T-helper 1 cell treated with Interleukin-12 subunit alpha and Interleukin-12 subunit beta and Interleukin-4 antibody, amounts not matched to agents 30 μg/mL and 1 μg/mL, for 36 hours (primary cell): ENCODE data around the gene BACH2.
"Not testable (repeated sequence)": the region's sequence is repeated elsewhere in the genome, so short reads cannot be mapped to it uniquely, and the experiment has no call there.

Experiments used
- H3K27ac Mint-ChIP-seq: one replicate; pipeline ENCODE4 v1.8.0; 2021; ENCODE audit warnings: mild to moderate bottlenecking, mixed read lengths
- H3K27me3 Mint-ChIP-seq: one replicate; pipeline ENCODE4 v1.8.0; 2021; ENCODE audit warnings: low read depth, mixed read lengths
- H3K36me3 Mint-ChIP-seq: one replicate; pipeline ENCODE4 v1.8.0; 2021; ENCODE audit warnings: low read depth, mixed read lengths
- H3K4me1 Mint-ChIP-seq: one replicate; pipeline ENCODE4 v1.8.0; 2021; ENCODE audit warnings: low read depth, mixed read lengths
- H3K4me3 Mint-ChIP-seq: one replicate; pipeline ENCODE4 v1.8.0; 2021; ENCODE audit warnings: mild to moderate bottlenecking, moderate library complexity, mixed read lengths
- H3K9me3 Mint-ChIP-seq: one replicate; pipeline ENCODE4 v1.8.0; 2021; ENCODE audit warnings: mixed read lengths

BACH2 gene

DNA sequence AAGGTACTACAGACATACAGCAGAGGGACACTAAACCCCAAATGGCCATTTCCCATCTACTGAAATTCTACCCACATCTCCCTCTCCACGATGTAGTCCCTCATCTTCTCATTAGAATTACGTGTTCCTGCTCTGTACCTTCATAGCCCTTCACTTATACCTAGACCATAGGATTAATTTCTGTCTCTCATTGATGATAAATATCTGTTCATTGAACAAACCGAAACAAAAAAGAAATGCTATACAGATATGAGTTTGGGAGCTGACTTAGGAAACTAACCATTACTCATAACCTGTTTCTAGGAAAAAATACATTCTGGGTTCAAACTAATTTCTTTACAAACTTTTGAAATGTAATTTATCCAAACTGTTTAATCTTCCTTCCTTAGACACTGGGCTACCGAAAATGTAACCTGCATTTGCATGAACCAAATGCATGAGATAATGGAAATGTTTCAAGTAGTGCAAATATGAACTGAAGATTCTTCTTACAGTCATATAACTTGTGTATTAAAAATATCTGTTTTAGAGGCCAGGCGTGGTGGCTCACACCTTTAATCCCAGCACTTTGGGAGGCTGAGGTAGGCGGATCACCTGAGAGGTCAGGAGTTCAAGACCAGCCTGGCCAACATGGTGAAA is 317.0 kb downstream of the BACH2 start:
- Mint-ChIP-seq H3K4me3 (no peak overlapping the region), H3K27me3 (no peaks in the 10 kb centered on the region), H3K9me3 (no peaks in the 10 kb centered on the region), H3K4me1 (peaks cover 2% of the 10 kb centered on the region), H3K27ac (no peak overlapping the region), H3K36me3 (peaks cover 2% of the 10 kb centered on the region)

DNA sequence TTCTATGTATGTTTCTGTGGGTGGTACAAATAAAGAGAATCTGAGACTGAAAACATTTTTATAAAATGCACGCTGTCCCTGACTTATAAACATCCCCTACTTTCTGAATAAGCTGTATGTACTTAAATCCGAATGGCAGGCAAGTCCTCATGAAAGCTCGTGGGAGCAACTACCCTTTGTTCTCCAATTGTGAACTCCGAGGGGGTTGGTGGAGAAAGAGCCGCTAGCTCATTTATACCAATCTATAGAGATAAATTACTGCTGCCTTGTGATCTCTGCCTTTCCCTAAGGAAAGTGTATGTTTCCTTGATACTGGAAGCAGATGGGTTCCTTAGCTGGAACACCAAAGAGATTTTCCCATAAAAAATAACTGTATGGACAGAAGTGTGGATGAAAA is 317.9 kb downstream of the BACH2 start:
- Mint-ChIP-seq H3K4me1 (peaks cover 2% of the 10 kb centered on the region), H3K4me3 (no peak overlapping the region), H3K27ac (no peak overlapping the region), H3K27me3 (no peaks in the 10 kb centered on the region), H3K36me3 (peaks cover 2% of the 10 kb centered on the region), H3K9me3 (no peaks in the 10 kb centered on the region)

DNA sequence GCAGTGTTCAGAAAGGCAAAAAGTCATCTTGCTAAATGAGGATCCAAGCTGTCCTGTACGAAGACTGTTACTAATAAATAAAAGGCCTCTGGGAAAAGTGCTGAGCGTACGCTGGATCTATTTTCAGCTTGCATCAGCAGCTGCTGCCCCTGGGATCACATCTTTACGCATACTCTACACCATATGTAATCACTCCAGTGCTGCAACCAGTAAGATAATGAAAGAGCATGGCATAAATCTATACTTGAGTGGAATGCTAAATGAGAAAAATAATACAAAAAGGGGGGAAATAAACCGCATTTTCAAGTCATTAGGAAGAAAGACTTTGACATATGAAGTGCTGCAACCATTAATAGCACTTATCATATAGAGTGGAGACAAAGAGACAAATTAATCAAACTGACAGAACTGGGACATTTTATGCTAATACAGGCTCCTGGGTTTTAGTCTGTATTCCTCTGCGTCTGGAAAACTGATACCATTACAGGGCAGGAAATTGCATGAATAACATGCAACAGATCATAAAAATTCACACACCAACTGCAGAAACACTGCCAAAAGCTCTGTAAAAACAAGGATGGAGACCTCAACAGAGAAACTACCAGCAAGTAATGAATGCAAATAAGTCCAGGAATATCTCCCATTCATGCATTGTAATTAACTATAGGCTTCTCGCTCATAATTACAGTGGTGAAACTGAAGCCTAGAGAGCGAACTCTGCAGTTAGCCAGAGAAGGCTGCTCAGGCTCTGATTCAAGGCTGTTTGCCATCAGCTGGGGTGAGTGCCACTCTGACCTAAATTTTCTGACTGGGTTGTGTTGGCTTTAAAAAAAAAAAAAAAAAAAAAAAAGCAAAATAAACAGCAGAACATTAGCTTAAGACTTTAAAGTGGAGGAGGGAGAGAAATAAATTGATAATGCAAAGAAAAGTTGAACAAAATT is 318.6 kb downstream of the BACH2 start:
- Mint-ChIP-seq H3K4me1 (peaks cover 2% of the 10 kb centered on the region), H3K36me3 (peaks cover 2% of the 10 kb centered on the region), H3K27me3 (no peaks in the 10 kb centered on the region)

DNA sequence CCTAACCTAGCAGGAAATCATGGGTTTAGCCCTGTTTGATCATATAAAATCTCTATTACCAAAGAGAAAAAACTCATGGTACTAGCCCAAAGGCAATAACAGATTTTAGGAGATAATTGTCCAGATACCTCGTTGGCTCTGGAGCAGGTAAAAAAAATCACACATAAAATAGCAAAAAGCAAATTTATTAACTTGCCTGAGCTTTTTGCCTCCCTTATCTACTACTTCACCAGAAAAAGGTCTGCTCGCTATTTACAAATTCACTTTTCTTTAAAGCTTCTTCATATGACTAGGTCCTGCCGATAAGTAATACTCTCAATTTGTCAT is 320.0 kb downstream of the BACH2 start:
- Mint-ChIP-seq H3K36me3 (peaks cover 2% of the 10 kb centered on the region), H3K9me3 (no peaks in the 10 kb centered on the region), H3K27ac (no peak overlapping the region), H3K4me1 (peaks cover 5% of the 10 kb centered on the region), H3K27me3 (no peaks in the 10 kb centered on the region), H3K4me3 (no peak overlapping the region)

More for the DNA sequence above, 318.6 kb downstream of the BACH2 start:
- Mint-ChIP-seq H3K4me3 (no peak overlapping the region), H3K9me3 (no peaks in the 10 kb centered on the region), H3K27ac (no peak overlapping the region)

DNA sequence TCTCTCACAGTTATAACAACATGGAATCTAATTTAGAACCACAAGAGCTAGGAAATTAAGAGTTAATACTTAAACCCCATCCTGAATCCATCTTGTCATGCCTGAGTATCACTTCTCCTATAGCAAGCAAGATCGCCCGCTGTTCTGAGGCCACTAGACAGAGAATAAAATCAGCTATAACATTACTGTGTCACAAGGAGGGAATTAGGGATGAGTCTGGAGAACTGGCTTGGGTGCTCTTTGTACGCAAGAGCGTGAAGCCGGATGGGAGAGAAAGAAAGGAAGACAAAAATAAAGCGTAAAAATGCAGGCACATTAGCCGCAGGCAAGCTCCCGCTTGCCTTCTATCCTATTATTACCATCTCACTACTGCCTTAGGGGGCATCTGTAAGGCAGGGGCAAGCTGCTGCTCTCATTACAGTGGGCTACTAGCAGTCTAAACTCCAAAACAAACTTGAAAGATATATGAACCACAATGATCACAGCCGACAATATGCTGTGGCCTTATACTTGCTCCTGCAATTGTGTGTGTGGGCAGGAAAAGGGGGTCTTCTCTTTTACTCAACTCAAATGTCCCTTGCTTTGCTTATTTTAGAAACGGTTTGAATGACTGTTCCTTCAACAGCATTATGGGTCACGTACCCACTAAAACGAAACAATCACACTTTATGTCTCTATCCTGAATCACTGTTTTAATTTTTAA is 320.5 kb downstream of the BACH2 start:
- peaks cover 2% of the 10 kb centered on the region for H3K36me3 Mint-ChIP-seq
- no peaks in the 10 kb centered on the region for H3K9me3 Mint-ChIP-seq
- no peak overlapping the region for H3K4me3 Mint-ChIP-seq
- H3K4me1 Mint-ChIP-seq: peaks cover 10% of the 10 kb centered on the region
- H3K27me3 Mint-ChIP-seq: no peaks in the 10 kb centered on the region
- no peak overlapping the region for H3K27ac Mint-ChIP-seq

DNA sequence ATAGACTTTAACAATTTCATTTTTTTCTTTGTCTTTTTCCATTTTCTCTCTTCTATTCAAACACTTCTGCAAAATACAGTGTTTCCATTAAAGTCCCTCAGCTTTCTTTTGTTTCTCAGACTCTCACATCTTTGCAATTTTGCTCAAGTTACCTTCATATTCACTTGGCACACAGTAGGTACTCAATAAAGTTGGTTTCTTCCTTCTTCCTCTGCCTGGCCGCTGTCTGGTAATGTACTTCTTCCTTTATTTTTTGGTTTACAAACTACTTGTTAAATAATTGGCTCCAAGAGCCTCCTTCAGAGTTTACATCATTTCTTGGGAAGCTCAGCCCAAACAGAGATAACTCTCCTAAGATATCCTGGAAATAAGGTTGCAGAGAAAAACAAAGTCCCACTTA is 321.3 kb downstream of the BACH2 start:
- peaks cover 2% of the 10 kb centered on the region for H3K36me3 Mint-ChIP-seq
- H3K27ac Mint-ChIP-seq: no peak overlapping the region
- peaks cover 10% of the 10 kb centered on the region for H3K4me1 Mint-ChIP-seq
- H3K9me3 Mint-ChIP-seq: no peaks in the 10 kb centered on the region
- H3K27me3 Mint-ChIP-seq: no peaks in the 10 kb centered on the region
- H3K4me3 Mint-ChIP-seq: no peak overlapping the region

DNA sequence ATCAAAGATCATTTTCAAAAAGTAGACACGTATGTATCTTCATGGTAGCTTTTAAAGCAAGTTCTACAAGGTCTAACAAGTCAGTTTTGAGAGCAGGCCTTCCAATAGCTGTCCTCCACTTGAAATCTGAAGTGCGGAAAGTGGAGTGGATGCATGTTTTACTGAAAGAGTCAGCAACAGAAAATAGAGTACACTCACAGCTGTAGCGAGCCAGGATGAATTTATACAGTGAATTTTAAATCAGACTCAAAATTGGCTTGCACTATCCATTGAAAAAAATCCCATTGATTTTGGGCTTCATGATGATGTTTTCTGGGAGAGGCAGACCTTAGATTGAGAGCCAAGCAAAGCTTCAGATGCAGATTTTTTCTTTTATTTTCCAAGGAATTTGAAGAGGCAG is 321.8 kb downstream of the BACH2 start:
- H3K27me3 Mint-ChIP-seq: no peaks in the 10 kb centered on the region
- no peak overlapping the region for H3K27ac Mint-ChIP-seq

DNA sequence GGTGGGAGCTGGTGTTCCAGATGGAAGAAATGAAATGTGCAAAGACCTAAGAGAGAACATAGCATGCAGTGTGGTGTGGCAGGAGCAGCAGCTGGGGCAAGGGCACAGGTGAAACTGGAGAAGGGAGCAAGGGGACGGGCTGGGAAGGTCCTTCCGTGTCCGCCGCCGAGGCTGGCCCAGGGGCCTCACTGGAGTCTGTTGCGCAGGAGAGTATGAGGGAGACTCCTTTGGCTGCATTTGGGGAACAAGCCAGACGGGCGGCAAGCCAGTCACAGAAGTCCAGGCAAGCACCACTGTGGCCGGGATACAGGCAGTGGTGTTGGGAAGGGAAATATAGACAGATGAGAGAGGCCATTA is 324.6 kb downstream of the BACH2 start:
- Mint-ChIP-seq H3K27me3 (no peaks in the 10 kb centered on the region), H3K9me3 (no peaks in the 10 kb centered on the region), H3K4me3 (no peak overlapping the region), H3K4me1 (peaks cover 8% of the 10 kb centered on the region), H3K27ac (no peak overlapping the region), H3K36me3 (peaks cover 2% of the 10 kb centered on the region)

More for the DNA sequence above, 321.8 kb downstream of the BACH2 start:
- peaks cover 2% of the 10 kb centered on the region for H3K36me3 Mint-ChIP-seq
- peaks cover 8% of the 10 kb centered on the region for H3K4me1 Mint-ChIP-seq
- H3K9me3 Mint-ChIP-seq: no peaks in the 10 kb centered on the region
- no peak overlapping the region for H3K4me3 Mint-ChIP-seq

DNA sequence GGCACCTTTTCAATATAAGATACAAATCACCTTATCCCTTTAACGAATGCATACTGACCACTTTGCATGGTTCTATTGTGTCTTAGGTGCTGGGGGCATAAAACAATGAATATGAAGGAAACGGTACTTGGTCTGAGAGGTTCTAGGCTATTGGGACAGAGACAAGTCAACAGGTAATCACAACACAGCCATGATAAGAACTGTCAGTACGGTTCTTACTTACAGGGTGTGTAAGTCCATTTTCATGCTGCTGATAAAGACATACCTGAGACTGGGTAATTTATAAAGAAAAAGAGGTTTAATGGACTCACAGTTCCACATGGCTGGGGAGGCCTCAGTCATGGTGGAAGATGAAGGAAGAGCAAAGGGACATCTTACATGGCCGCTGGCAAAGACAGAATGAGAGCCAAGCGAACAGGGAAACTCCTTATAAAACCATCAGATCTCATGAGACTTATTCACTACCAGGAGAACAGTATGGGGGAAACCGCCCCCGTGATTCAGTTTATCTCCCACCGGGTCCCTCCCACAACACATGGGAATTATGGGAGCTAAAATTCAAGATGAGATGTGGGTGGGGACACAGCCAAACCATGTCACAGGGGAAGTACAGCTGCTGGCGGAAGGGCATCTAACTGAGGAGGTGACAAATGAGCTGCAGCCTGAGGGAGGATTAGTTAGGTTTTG is 325.2 kb downstream of the BACH2 start:
- not testable (repeated sequence) for H3K36me3 Mint-ChIP-seq

DNA sequence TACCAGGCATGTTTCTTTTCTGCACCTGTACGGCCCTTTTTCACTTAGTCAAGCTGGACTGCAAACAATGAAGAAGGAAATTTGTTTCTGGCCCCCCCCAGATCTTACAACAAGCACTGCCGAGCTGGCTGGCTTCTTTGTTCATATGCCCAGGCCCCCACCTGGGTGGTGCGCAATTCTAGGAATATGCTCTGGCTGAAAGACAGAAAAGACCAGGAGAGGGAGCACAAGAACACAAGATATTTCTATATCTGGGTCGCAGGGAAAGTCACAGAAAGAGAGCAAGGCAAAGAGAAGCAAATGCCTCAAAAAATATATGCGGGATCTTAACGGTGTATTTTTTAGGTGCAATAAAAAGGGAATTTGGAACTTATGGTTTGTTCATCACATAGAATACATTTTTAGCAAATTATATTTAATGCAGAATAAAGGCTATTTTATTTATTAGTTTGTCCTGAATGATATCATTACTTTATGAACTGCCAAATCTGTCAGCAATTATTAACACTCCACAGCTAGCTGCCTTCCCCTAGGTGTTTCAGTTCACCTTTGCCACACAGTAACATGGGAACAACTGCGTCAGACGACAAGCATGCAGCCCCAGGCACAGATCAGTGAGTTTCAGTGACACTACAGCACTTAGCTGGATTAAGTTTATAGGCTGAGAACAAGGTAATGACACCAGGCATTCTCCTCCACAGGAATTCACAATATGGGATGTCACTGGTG is 325.9 kb downstream of the BACH2 start:
- peaks cover 2% of the 10 kb centered on the region for H3K36me3 Mint-ChIP-seq
- H3K9me3 Mint-ChIP-seq: no peaks in the 10 kb centered on the region
- H3K4me1 Mint-ChIP-seq: peaks cover 17% of the 10 kb centered on the region
- no peak overlapping the region for H3K27ac Mint-ChIP-seq
- H3K4me3 Mint-ChIP-seq: no peak overlapping the region
- H3K27me3 Mint-ChIP-seq: no peaks in the 10 kb centered on the region

More for the DNA sequence above, 325.2 kb downstream of the BACH2 start:
- peaks cover 13% of the 10 kb centered on the region for H3K4me1 Mint-ChIP-seq
- H3K9me3 Mint-ChIP-seq, H3K4me3 Mint-ChIP-seq, H3K27ac Mint-ChIP-seq, H3K27me3 Mint-ChIP-seq: not testable (repeated sequence)

DNA sequence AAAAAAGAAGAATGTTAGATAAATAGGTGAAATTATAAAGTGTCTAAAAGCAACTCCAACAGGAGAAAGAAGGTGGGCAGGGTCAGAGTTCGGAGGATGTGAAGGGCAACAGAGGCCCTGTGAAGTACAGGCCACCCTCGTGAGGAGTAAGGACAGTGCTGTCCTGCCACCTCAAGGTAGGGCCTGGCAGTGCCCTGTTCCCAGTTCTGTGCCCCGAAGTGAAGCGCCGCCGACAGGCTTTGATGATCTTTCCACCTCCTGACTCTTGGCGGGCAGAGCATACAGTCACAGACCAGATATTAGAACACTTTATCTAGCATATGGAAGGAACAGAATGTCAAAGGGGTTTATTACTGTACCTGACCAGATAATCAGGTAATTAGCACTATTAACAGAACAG is 326.6 kb downstream of the BACH2 start:
- Mint-ChIP-seq H3K27ac (no peak overlapping the region), H3K27me3 (no peaks in the 10 kb centered on the region), H3K4me1 (peaks cover 20% of the 10 kb centered on the region), H3K4me3 (no peak overlapping the region), H3K36me3 (peaks cover 5% of the 10 kb centered on the region), H3K9me3 (no peaks in the 10 kb centered on the region)

DNA sequence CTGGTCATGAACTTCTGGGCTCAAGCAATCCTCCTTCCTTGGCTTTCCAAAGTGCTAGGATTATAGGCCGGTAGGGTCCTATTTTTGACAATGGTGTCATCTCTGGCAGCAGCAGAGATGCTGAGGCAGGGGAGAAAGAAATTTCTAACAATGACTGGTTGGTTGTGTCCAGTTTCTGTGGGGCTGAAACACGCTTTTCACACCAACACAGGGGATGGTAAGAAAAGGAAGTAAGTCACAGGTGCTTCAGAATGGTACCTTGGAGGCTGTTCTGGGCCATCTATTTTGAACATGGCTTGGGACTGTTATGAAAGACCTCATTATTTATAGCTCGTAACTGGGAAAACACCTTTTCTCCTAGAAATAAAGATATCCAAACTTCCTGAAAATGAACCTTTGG is 329.7 kb downstream of the BACH2 start:
- Mint-ChIP-seq H3K4me1 (peaks cover 25% of the 10 kb centered on the region), H3K4me3 (no peak overlapping the region), H3K36me3 (peaks cover 12% of the 10 kb centered on the region), H3K27ac (no peak overlapping the region), H3K9me3 (no peaks in the 10 kb centered on the region), H3K27me3 (no peaks in the 10 kb centered on the region)

DNA sequence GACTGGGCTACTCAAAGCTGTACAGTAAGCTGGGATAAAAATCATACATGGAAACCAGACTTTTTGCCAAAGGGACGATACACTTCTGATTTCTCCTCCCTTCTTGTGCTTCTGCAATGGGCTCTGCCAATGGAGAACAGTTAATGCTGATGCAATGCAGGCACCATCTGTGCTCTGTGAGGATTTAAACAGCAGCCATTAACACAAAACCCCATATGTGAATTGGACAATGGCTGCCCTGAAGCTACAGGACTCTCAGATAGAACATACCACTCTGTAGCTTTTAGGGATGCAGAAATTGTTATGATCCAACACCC is 330.5 kb downstream of the BACH2 start:
- Mint-ChIP-seq H3K4me3 (no peak overlapping the region), H3K9me3 (no peaks in the 10 kb centered on the region), H3K27me3 (no peaks in the 10 kb centered on the region), H3K27ac (no peak overlapping the region), H3K36me3 (peaks cover 15% of the 10 kb centered on the region), H3K4me1 (peaks cover 19% of the 10 kb centered on the region)
